Right cardiac atrium (tissue), 5 donors: ENCODE measurements around the gene OMP. TPM values are rescaled to one million over a fixed set of nuclear protein-coding genes. Genes with fewer than 3 reads are reported as not detected.

Experiments
- ATAC-seq, 2 donors: fragments of 200-7000 bp; cut with Tn5 transposase; one replicate each; pipeline versions ENCODE4 v1.8.0 to v1.9.1; 2020; ENCODE audit warnings: moderate library complexity in 2 of 2, mild to moderate bottlenecking in 1 of 2
- DNase-seq, 3 donors: peaks; one replicate each; pipeline ENCODE4 v3.0.0-alpha.2; 2020
- H3K27ac ChIP-seq: one replicate; pipeline ENCODE4 v1.5.1; 2013; ENCODE audit warnings: mild to moderate bottlenecking, low read length, control low read depth, moderate library complexity
- H3K27me3 ChIP-seq: one replicate; pipeline ENCODE4 v1.6.1; 2013; ENCODE audit not compliant: control insufficient read depth, insufficient read depth
- H3K4me1 ChIP-seq: one replicate; pipeline ENCODE4 v1.6.1; 2013; ENCODE audit warnings: low read length; ENCODE audit not compliant: control insufficient read depth, insufficient read depth
- H3K4me3 ChIP-seq: one replicate; pipeline ENCODE4 v1.5.1; 2013; ENCODE audit warnings: low read length, control low read depth
- H3K9me3 ChIP-seq: one replicate; pipeline ENCODE4 v1.6.1; 2013; ENCODE audit warnings: low read length; ENCODE audit not compliant: control insufficient read depth
- WGBS: extraction: QIAGEN DNeasy Blood & Tissue Kit; methylation state at CpG from one replicate; pipeline ENCODE4 v1.1.7; 2013; 5-methylcytosine and 5-hydroxymethylcytosine counted together
- intact Hi-C, 4 donors: fragments of 100-400 bp; cut with DNase I; formaldehyde crosslinking; loops; one replicate each; pipeline versions ENCODE4 v1.11.0 to v1.14.0; 2022 to 2023
- polyA plus RNA-seq: library from polyadenylated mRNA; stranded (reverse); fragments of 200-250 nt; gene quantifications from one replicate; pipeline ENCODE4 v1.2.3, GENCODE V29; 2013
- total RNA-seq, 4 donors: library from RNA; stranded (reverse); fragmentation: NEBNext Ultra II Directional; extraction: Animal tissue kit (Norgen Biotek cat#: 25700); gene quantifications; one replicate each; pipeline ENCODE4 v1.2.1, GENCODE V29; 2021
- donor health status: healthy with polysubstance abuse.
- donor health status: DM: no; HTN: yes; CAD: no.
- donor health status: DM: no; HTN: no; CAD: no.
- donor health status: DM: no; HTN: yes; CAD: no; lungs with severe emphysema.
- donor health status: DM: yes; HTN: yes; CAD: no.

OMP gene
- total and polyA plus RNA-seq, 5 donors = not detected

DNA sequence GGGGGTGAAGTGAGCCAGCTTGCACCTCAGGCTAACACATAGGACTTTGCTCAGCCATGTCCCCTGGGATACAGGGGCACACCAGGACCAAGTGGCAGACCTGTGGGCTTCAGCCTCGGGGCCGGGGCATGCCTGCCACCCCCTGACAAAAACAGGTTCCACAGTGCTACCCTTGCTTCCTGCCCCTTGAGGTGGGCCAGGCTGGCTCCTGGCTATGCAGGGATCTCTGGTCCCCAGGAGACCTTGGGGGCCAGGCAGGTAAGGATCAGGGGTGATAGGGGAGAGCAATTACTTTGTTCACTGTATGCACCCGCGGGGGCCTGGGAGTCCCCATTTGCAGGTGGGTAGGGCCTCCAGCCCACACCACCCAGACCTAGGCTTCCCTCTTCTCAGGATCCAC is 23.1 kb downstream of the OMP start:
- H3K27ac ChIP-seq = no peak overlapping the region
- H3K4me1 ChIP-seq = no peaks in the 10 kb centered on the region
- no peaks in the 10 kb centered on the region for H3K27me3 ChIP-seq
- H3K9me3 ChIP-seq = no peaks in the 10 kb centered on the region
- intact Hi-C loops = loop anchor here in 3 of 4 donors (2.0 to 10.0 kb wide), 4 partner anchors 62 to 422 kb away; no protein-coding TSS in a partner anchor
- H3K4me3 ChIP-seq = no peak overlapping the region
- WGBS = 87% methylated on average over 4 of the region's 4 CpGs
- DNase-seq (peak in 2 of 3 donors; percentile 32 to 35), ATAC-seq (no peak)

DNA sequence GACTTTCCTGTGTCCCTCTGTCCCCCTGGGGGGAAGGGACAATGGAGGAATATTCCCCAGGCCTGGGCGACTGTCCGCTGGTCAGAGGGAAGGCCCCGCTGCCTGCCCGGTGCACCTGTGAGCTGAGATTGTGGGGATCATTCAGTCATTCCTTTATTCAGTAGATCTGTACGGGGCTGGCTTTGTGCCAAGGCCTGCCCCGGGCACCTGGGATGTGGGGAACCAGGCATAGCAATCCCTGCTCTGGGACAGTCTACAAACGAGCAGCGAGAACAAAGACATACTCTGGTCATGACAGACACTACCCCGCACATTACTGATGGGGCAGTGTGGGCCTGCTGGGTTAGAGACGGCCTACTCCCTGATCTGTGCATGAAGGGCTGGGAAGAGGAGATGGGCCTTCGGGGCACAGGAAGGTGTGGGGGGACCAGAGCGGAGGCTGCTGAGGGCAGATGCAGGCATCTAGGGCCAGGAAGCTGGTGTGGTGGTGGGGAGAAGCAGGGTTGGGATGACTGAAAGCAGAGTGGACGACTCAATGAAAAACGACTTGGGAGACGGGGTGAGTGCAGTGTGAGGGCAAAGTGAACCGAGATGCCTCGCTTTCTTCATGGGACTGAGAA is 23.6 kb downstream of the OMP start:
- WGBS = 72% methylated on average over 17 of the region's 17 CpGs

DNA sequence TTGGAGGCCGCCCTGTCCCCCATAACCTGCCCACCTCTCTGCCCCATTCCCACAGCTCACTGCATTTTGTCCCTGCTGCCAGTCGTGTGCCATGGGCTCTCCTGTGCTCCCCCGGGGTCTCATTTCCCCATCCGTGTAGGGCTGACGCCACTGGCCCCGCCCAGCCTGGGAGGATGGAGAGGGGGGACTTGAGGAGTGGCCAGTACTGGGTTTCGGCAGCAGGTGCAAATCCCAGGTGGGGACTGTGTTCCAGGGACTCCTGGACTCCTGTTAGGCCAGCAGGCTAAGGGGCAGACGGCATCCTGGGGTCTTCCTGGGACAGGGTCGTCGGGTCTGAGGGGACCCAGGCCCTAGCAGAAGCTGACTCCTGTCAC is 24.2 kb downstream of the OMP start:
- no peaks in the 10 kb centered on the region for H3K27me3 ChIP-seq
- no peak overlapping the region for H3K27ac ChIP-seq
- WGBS = 18% methylated on average over 10 of the region's 10 CpGs
- intact Hi-C loops = loop anchor here in 3 of 4 donors (2.0 to 10.0 kb wide), 4 partner anchors 60 to 420 kb away; no protein-coding TSS in a partner anchor
- ATAC-seq (peak; percentile 5 to 6), DNase-seq (peak in 1 of 3 donors; percentile 63)
- H3K4me3 ChIP-seq = peak overlapping the region; percentile 38
- H3K9me3 ChIP-seq = no peaks in the 10 kb centered on the region
- H3K4me1 ChIP-seq = peaks cover 6% of the 10 kb centered on the region

More for the DNA sequence above, 23.6 kb downstream of the OMP start:
- H3K27ac ChIP-seq = no peak overlapping the region
- H3K9me3 ChIP-seq = no peaks in the 10 kb centered on the region
- intact Hi-C loops = loop anchor here in 3 of 4 donors (2.0 to 10.0 kb wide), 4 partner anchors 61 to 421 kb away; no protein-coding TSS in a partner anchor
- no peaks in the 10 kb centered on the region for H3K27me3 ChIP-seq
- peaks cover 2% of the 10 kb centered on the region for H3K4me1 ChIP-seq
- DNase-seq (peak in 2 of 3 donors; percentile 29 to 42), ATAC-seq (no peak)
- H3K4me3 ChIP-seq = no peak overlapping the region

DNA sequence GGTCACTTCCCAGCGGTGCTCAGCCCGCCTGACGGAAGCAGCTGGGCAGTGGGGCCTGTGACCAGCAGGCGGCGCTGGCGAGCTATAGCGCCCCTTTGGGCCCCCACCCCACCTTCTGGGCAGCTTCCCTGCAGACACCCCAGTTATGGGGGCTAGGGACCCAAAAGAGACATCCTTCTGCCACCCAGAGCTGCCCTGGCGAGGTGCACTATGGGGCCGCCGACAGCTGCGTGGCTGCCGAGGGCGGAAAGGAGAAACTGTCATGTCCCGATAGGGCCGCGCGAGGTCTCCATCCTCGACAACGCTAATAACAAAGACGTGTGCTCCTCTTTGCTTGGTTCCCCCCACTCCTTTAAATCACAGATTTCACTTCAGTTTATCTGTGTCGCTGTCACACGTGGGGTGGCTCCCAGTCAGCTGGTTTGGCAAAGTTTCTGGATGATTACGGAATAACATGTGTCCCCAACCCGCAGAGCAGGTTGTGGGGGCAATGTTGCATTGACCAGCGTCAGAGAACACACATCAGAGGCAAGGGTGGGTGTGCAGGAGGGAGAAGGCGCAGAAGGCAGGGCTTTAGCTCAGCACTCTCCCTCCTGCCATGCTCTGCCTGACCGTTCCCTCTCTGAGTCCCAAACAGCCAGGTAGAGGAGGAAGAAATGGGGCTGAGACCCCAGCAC is 24.7 kb downstream of the OMP start:
- Histone ChIP-seq H3K9me3 (no peaks in the 10 kb centered on the region), H3K4me3 (peak overlapping the region; percentile 38), H3K27ac (no peak overlapping the region), H3K4me1 (peaks cover 7% of the 10 kb centered on the region), H3K27me3 (no peaks in the 10 kb centered on the region)
- ATAC-seq = peak; percentile 70 to 77
- WGBS = 4% methylated on average over 27 of the region's 27 CpGs
- DNase-seq = peak; percentile 59 to 86 (median 83)
- intact Hi-C loops = loop anchor here in 3 of 4 donors (2.0 to 10.0 kb wide), 4 partner anchors 60 to 420 kb away; no protein-coding TSS in a partner anchor

DNA sequence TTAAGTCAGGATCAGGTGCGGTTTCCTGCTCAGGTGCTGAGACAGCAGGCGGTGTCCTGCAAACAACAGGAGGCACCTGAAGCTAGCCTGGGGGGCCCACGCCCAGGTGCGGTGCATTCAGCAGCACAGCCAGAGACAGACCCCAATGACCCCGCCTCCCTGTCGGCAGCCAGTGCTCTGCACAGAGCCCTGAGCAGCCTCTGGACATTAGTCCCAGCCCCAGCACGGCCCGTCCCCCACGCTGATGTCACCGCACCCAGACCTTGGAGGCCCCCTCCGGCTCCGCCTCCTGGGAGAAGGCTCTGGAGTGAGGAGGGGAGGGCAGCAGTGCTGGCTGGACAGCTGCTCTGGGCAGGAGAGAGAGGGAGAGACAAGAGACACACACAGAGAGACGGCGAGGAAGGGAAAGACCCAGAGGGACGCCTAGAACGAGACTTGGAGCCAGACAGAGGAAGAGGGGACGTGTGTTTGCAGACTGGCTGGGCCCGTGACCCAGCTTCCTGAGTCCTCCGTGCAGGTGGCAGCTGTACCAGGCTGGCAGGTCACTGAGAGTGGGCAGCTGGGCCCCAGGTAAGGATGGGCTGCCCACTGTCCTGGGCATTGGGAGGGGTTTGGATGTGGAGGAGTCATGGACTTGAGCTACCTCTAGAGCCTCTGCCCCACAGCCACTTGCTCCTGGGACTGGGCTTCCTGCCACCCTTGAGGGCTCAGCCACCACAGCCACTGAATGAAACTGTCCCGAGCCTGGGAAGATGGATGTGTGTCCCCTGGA is 25.5 kb downstream of the OMP start, which contains the start of gene MYO7A:
MYO7A (plus strand) TSS at position 327 of the 772 bp plus-strand sequence. CDS start 2,389 bp downstream, outside the sequence.
- Histone ChIP-seq H3K27ac (no peak within 1 kb of the TSS), H3K4me3 (peak within 1 kb of the TSS; percentile 38), H3K27me3 (no peaks in the 10 kb centered on the region), H3K9me3 (no peaks in the 10 kb centered on the region), H3K4me1 (peaks cover 7% of the 10 kb centered on the region)
- 18% methylated on average over 20 of the region's 20 CpGs for WGBS
- DNase-seq (peak; percentile 71 to 89 (median 86)), ATAC-seq (peak; percentile 73 to 78)
- intact Hi-C loops = loop anchor here (2.0 to 10.0 kb wide), 5 partner anchors 59 to 419 kb away; no protein-coding TSS in a partner anchor

DNA sequence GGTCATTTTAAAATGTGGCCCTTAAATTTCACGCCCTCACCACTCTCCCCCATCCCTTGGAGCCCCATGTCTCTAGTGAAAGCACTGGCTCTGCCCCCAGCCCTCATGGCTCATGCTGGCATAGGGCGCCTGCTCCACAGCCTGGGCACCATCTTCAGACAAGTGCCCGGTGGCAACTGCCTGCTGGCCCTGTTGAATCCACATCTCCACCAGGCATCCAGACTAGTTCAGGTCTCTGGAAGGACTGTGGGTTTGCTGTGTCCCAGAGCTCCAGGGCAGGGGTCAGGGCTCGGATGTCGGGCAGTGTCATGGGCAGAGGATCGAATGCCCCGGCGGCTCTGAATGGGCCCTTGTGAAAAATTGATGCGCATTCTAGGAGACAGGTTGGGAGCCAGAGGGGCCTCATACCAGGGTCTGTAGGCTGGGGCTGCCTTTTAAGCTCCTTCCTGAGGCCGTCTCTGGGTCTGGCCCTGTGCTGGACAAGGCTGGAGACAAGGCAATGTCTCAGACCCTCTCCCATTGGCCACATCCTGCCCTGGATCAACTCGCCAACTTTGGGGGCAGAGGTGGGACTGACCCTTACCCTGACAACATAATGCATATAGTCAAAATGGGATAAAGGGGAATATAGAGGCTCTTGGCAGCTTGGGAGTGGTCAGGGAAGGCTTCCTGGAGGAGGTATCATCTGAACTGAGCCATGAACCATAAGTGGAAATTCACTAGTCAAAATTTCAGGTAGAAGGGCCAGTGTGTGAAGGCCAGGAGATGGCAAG is 26.6 kb downstream of the OMP start:
- Histone ChIP-seq H3K4me3 (no peak overlapping the region), H3K9me3 (no peaks in the 10 kb centered on the region), H3K27me3 (no peaks in the 10 kb centered on the region), H3K4me1 (peaks cover 7% of the 10 kb centered on the region), H3K27ac (no peak overlapping the region)
- whole genome bisulfite sequencing = 86% methylated on average over 11 of the region's 11 CpGs
- intact Hi-C loops = loop anchor here (2.0 to 10.0 kb wide), 4 partner anchors 58 to 418 kb away; no protein-coding TSS in a partner anchor
- DNase-seq (peak in 1 of 3 donors; percentile 35), ATAC-seq (no peak)

DNA sequence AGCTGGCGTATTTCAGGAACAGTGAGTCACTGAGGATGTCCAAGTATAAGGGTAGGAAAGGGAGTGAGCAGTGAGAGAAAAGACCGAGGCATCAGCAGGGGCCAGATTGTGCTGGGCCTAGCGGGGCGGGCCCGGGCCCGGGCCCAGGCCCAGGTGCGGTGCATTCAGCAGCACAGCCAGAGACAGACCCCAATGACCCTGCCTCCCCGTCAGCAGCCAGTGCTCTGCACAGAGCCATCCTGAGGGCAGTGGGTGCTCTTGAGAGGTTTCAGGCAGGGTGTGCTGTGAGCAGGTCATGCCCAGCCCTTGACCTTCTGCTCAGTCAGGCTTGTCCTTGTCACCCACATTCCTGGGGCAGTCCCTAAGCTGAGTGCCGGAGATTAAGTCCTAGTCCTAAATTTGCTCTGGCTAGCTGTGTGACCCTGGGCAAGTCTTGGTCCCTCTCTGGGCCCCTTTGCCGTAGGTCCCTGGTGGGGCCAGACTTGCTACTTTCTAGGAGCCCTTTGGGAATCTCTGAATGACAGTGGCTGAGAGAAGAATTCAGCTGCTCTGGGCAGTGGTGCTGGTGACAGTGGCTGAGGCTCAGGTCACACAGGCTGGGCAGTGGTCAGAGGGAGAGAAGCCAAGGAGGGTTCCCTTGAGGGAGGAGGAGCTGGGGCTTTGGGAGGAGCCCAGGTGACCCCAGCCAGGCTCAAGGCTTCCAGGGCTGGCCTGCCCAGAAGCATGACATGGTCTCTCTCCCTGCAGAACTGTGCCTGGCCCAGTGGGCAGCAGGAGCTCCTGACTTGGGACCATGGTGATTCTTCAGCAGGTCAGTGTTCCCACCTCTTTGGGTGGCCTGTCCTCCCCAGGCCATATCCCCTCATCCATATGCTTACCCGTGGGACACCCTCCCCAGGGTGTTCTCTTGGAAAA is 27.5 kb downstream of the OMP start:
- H3K4me1 ChIP-seq = peaks cover 7% of the 10 kb centered on the region
- 88% methylated on average over 11 of the region's 11 CpGs for WGBS
- ATAC-seq = no peak
- no peaks in the 10 kb centered on the region for H3K27me3 ChIP-seq
- intact Hi-C loops = loop anchor here (2.0 to 10.0 kb wide), 4 partner anchors 57 to 417 kb away; no protein-coding TSS in a partner anchor
- no peaks in the 10 kb centered on the region for H3K9me3 ChIP-seq
- DNase-seq = peak in 1 of 3 donors; percentile 51
- no peak overlapping the region for H3K27ac ChIP-seq
- no peak overlapping the region for H3K4me3 ChIP-seq

DNA sequence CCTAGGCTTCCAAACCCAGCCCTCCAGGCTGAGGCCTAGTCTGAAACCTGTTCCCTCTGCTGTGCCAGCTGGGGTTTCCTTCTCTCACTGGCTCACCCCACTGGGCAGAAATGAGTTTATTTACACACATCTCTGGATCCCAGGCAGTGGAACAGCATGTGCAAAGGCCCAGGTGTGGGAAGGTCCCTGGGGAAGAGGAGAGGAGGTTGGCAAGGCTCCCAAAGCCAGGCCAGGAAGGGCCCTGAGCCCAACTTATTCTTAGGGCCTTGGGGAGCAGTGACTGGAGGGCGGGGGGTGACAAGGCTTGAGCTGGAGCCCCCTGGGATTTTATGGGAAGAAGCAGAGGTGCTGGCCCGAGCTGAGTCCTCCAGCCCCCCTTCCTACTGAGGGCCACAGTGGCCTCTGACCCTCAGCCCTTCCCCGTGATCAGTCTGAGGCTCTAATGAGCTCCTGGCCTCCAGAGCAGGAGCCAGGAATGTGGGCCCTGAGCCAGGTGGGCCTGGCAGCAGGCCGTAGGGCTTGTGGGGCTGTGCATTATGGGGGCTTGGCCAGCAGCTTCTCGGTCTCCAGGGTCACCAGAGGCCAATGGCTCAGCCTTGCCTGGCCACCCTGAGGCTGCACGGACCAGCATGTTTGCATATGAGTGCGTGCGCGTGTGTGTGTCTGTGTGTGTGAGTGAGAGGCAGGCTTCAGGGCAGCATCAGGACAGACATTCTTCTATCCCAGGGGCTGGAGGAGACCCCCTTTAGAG is 28.3 kb downstream of the OMP start:
- no peak overlapping the region for H3K4me3 ChIP-seq
- H3K27ac ChIP-seq = no peak overlapping the region
- intact Hi-C loops = no loop called here
- ATAC-seq (peak; percentile 10 to 42), DNase-seq (peak; percentile 57 to 92 (median 91))
- 36% methylated on average over 9 of the region's 9 CpGs for WGBS
- H3K4me1 ChIP-seq = peaks cover 7% of the 10 kb centered on the region
- no peaks in the 10 kb centered on the region for H3K9me3 ChIP-seq
- no peaks in the 10 kb centered on the region for H3K27me3 ChIP-seq

DNA sequence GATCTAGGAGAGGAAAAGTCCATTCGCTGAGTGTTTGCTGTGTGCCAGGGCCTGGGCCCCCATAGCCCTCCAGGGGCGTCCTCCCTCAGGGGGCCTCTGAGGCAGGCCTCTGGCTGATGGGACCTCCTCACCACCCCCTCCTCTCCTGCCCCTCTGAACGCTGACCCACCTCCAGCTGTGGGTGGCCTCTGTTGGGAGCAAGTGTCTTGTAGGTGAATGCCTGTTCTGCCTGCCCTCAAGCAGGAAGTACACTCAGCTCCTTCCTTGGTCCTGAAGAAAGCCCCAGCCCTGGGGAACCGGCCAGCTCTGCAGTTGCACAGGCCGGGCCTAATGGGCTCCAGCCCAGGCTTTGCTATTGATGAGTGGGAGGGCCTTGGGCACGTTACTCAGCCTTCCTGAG is 28.9 kb downstream of the OMP start:
- WGBS = 64% methylated on average over 6 of the region's 6 CpGs
- no peaks in the 10 kb centered on the region for H3K27me3 ChIP-seq
- intact Hi-C loops = no loop called here

More for the DNA sequence above, 28.9 kb downstream of the OMP start:
- no peak for ATAC-seq
- Histone ChIP-seq H3K9me3 (no peaks in the 10 kb centered on the region), H3K4me1 (peaks cover 7% of the 10 kb centered on the region), H3K27ac (no peak overlapping the region), H3K4me3 (no peak overlapping the region)
- DNase-seq = peak in 1 of 3 donors; percentile 44
